ENCODE results near the gene ARHGAP20. TPM values are rescaled to one million over a fixed set of nuclear protein-coding genes. Genes with fewer than 3 reads are reported as not detected.

Gene ARHGAP20
- total and polyA plus RNA-seq, 2 of the 4 experiments (the other 2 are of a cell fraction) = 1.4 to 2.5 TPM

DNA sequence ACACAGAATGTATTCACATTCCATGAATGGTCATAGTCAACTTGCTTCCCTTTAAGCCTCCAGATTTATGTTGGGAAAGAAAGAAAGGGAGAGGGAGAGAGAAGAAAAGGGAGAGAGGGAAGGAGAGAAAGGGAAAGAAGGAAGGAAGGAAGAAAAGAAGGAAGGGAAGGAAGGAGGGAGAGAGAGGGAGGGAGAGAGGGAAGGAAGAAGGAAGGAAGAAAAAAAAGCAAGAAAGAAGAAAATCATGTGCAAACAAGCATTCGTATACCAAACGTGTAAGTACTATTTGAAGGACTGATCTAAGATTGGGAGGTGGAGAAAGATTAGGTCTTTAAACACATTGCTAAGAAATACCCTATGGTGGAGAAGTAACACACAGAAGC is 23.9 kb upstream of the ARHGAP20 start:
- Histone ChIP-seq H3K9me1 (ENCODE audit: insufficient read depth, low read length) (no peaks in the 10 kb centered on the region), H3K79me1 (ENCODE audit: low read depth in 1 of 2, low read length in 2 of 2) (no peaks in the 10 kb centered on the region), H3K9ac (ENCODE audit: low read depth, low read length) (no peak overlapping the region), H2BK120ac (ENCODE audit: low read depth, low read length) (no peak overlapping the region), H3K4me2 (ENCODE audit: low read depth, low read length) (no peak overlapping the region), H3K4me3 (ENCODE audit: insufficient read depth, low read depth, low read length) (no peak overlapping the region), H3K56ac (ENCODE audit: extremely low read depth, insufficient read depth, low read length) (no peak overlapping the region), H3K27me3 (ENCODE audit: control insufficient read depth, insufficient read depth, low read length) (no peaks in the 10 kb centered on the region), H4K8ac (ENCODE audit: low read depth in 2 of 2, low read length in 2 of 2) (no peak overlapping the region), H3K14ac (replicated peaks; ENCODE audit: low read depth, low read length) (no peak overlapping the region), H4K91ac (ENCODE audit: insufficient read depth, low read depth, low read length) (no peak overlapping the region), H3K9me3 (ENCODE audit: control insufficient read depth, insufficient read depth, low read length) (no peaks in the 10 kb centered on the region), H3K23ac (ENCODE audit: low read depth, low read length) (no peak overlapping the region), H3K36me3 (ENCODE audit: control insufficient read depth, insufficient read depth, low read length) (no peaks in the 10 kb centered on the region), H2AK9ac (replicated peaks; ENCODE audit: low read depth, low read length, poor library complexity) (no peak overlapping the region), H3K4me1 (ENCODE audit: control insufficient read depth, insufficient read depth, low read length) (no peaks in the 10 kb centered on the region), H2AK5ac (ENCODE audit: low read depth, low read length) (no peak overlapping the region), H3K27ac (ENCODE audit: insufficient read depth, low read length) (no peak overlapping the region), H4K20me1 (ENCODE audit: insufficient read depth, low read length) (no peaks in the 10 kb centered on the region), H2BK5ac (ENCODE audit: low read depth, low read length, poor library complexity, severe bottlenecking) (no peak overlapping the region), H2AFZ (replicated peaks; ENCODE audit: low read length, poor library complexity) (no peak overlapping the region), H3K4ac (ENCODE audit: low read depth, low read length) (no peak overlapping the region), H3K18ac (ENCODE audit: low read depth, low read length) (no peak overlapping the region), H2BK20ac (ENCODE audit: low read depth, low read length) (no peak overlapping the region), H4K5ac (ENCODE audit: low read depth, low read length) (no peak overlapping the region), H2BK15ac (ENCODE audit: low read depth, low read length) (no peak overlapping the region)
- ATAC-seq (ENCODE audit: low read depth) (no peak), DNase-seq (no peak)
- intact Hi-C loops (cut with micrococcal nuclease) = no loop called here
- in situ Hi-C loops (cut with MboI; ENCODE audit: low sequenced_read_pairs) = no loop called here
- TF ChIP-seq RCOR1 (IDR thresholded peaks at IDR 0.05; ENCODE audit: insufficient replicate concordance, low read length) = no peak
- no peak for TF ChIP-seq RAD21 (IDR thresholded peaks at IDR 0.05; ENCODE audit: low read length)
- no peak for TF ChIP-seq POLR2A (IDR thresholded peaks at IDR 0.05; ENCODE audit: low read depth, low read length)
- CTCF ChIA-PET = no interaction called here
- POLR2A ChIA-PET (ENCODE audit: unreplicated experiment) = no interaction called here
- BruUV-seq (replicated peaks) = no TSS peak
- WGBS, 2 experiments (ENCODE audit: extremely low coverage in 2 of 2, insufficient read length in 1 of 2) = no CpG with 5 or more reads among the region's 2 CpGs
- dilution Hi-C loops (cut with HindIII; ENCODE audit: low sequenced_read_pairs, unreplicated experiment) = no loop called here
